ENCODE measurements around the gene PPP6R2.

- TF ChIP-seq, protein P1, sequence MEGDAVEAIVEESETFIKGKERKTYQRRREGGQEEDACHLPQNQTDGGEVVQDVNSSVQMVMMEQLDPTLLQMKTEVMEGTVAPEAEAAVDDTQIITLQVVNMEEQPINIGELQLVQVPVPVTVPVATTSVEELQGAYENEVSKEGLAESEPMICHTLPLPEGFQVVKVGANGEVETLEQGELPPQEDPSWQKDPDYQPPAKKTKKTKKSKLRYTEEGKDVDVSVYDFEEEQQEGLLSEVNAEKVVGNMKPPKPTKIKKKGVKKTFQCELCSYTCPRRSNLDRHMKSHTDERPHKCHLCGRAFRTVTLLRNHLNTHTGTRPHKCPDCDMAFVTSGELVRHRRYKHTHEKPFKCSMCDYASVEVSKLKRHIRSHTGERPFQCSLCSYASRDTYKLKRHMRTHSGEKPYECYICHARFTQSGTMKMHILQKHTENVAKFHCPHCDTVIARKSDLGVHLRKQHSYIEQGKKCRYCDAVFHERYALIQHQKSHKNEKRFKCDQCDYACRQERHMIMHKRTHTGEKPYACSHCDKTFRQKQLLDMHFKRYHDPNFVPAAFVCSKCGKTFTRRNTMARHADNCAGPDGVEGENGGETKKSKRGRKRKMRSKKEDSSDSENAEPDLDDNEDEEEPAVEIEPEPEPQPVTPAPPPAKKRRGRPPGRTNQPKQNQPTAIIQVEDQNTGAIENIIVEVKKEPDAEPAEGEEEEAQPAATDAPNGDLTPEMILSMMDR (conservative IDR thresholded peaks at IDR 0.05 in 1 of 2, IDR thresholded peaks at IDR 0.05 in 1 of 2; ENCODE audit: extremely low read depth in 1 of 2, insufficient read depth in 1 of 2, low read depth in 1 of 2, low read length in 2 of 2) = no peak
- TF ChIP-seq EZH2 (IDR thresholded peaks at IDR 0.05; ENCODE audit: borderline replicate concordance, low read length) = no peak
These were observed 14.6 kb downstream of the PPP6R2 start for GRCh38 chr22:50357756-50358155.
